ENCODE measurements around the gene PGA3. TPM values are rescaled to one million over a fixed set of nuclear protein-coding genes. Genes with fewer than 3 reads are reported as not detected.

PGA3 gene
- polyA plus RNA-seq, 1 of the 3 experiments (the other 2 are of a cell fraction): not detected

DNA sequence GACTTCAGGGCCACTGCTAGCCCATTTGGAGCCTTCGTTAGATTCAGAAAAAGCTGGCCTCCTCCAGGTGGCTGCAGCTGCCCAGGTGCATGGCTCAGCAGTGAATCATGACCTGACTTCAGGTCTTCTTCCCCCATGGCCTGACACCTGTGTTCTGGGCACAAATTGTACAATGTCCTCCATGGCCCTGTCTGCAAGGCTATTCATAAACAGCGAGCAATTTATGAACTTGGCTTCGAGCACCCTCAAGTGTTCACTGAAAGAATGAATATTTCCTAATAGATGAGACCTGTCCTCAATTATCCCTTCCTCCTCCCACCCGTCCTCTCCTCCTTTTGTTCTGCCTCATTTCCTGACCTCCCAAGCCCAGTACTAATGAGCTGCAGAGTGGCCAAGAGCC is 29.9 kb upstream of the PGA3 start (continued):
- TF ChIP-seq, protein P1, sequence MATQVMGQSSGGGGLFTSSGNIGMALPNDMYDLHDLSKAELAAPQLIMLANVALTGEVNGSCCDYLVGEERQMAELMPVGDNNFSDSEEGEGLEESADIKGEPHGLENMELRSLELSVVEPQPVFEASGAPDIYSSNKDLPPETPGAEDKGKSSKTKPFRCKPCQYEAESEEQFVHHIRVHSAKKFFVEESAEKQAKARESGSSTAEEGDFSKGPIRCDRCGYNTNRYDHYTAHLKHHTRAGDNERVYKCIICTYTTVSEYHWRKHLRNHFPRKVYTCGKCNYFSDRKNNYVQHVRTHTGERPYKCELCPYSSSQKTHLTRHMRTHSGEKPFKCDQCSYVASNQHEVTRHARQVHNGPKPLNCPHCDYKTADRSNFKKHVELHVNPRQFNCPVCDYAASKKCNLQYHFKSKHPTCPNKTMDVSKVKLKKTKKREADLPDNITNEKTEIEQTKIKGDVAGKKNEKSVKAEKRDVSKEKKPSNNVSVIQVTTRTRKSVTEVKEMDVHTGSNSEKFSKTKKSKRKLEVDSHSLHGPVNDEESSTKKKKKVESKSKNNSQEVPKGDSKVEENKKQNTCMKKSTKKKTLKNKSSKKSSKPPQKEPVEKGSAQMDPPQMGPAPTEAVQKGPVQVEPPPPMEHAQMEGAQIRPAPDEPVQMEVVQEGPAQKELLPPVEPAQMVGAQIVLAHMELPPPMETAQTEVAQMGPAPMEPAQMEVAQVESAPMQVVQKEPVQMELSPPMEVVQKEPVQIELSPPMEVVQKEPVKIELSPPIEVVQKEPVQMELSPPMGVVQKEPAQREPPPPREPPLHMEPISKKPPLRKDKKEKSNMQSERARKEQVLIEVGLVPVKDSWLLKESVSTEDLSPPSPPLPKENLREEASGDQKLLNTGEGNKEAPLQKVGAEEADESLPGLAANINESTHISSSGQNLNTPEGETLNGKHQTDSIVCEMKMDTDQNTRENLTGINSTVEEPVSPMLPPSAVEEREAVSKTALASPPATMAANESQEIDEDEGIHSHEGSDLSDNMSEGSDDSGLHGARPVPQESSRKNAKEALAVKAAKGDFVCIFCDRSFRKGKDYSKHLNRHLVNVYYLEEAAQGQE (IDR thresholded peaks at IDR 0.05; ENCODE audit: low read depth, low read length): no peak
- no peak for TF ChIP-seq MXI1 (IDR thresholded peaks at IDR 0.05; ENCODE audit: low read depth, low read length)

DNA sequence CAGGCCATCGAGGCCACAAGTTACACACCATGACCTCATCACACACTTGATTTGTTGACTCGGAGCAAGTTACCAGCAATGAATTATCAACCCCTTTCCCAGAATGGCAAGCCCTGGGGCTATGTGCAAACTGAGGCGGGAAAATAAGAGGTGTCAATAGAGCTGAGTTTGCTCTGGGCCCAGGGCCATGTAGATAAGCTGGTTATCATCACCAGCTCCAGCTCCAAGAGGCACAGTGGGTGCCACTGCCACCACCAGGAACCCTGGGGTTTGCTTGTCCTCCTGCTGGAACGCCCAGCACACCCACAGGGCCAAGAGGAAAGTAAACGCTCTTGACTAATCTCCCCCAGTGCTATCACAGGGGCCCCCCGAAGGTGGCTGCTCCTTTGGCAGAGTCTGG is 29.0 kb upstream of the PGA3 start:
- Histone ChIP-seq H3K36me3 (replicated peaks in 1 of 2; ENCODE audit: control insufficient read depth in 1 of 2, insufficient read depth in 2 of 2, low read length in 1 of 2) (no peaks in the 10 kb centered on the region), H3K79me2 (ENCODE audit: insufficient read depth) (no peaks in the 10 kb centered on the region), H3K4me1 (ENCODE audit: control insufficient read depth in 1 of 2, insufficient read depth in 2 of 2, low read depth in 1 of 2, low read length in 1 of 2) (no peaks in the 10 kb centered on the region), H3K4me2 (no peak overlapping the region), H4K20me1 (ENCODE audit: insufficient read depth) (no peaks in the 10 kb centered on the region), H3K9me2 (no peaks in the 10 kb centered on the region), H2AFZ (ENCODE audit: low read depth) (no peak overlapping the region), H3F3A (replicated peaks; ENCODE audit: insufficient read depth) (no peaks in the 10 kb centered on the region), H3K9me3 (no peaks in the 10 kb centered on the region), H3K4me3 (ENCODE audit: low read depth in 2 of 2, low read length in 1 of 2) (no peak overlapping the region), H3K27ac (ENCODE audit: low read depth in 2 of 2, low read length in 1 of 2) (no peak overlapping the region), H3K27me3 (ENCODE audit: insufficient read depth) (peaks cover 37% of the 10 kb centered on the region; the same call in 1 of the 2 replicates), H3K9ac (no peak overlapping the region)
- ChIA-PET POLR2A (no interaction called here), CTCF (interaction anchor here (0.7 to 5.7 kb wide), 5 partner anchors 13 to 343 kb away, joined by 3 to 49 read pairs (median 3); no protein-coding TSS in a partner anchor)
- TF ChIP-seq, protein P2, sequence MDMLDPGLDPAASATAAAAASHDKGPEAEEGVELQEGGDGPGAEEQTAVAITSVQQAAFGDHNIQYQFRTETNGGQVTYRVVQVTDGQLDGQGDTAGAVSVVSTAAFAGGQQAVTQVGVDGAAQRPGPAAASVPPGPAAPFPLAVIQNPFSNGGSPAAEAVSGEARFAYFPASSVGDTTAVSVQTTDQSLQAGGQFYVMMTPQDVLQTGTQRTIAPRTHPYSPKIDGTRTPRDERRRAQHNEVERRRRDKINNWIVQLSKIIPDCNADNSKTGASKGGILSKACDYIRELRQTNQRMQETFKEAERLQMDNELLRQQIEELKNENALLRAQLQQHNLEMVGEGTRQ (IDR thresholded peaks at IDR 0.05; ENCODE audit: borderline replicate concordance, low read depth, low read length): no peak
- TF ChIP-seq MXI1 (IDR thresholded peaks at IDR 0.05; ENCODE audit: low read depth, low read length) (no peak), JUND (IDR thresholded peaks at IDR 0.05) (no peak)
- TF ChIP-seq, protein P3, sequence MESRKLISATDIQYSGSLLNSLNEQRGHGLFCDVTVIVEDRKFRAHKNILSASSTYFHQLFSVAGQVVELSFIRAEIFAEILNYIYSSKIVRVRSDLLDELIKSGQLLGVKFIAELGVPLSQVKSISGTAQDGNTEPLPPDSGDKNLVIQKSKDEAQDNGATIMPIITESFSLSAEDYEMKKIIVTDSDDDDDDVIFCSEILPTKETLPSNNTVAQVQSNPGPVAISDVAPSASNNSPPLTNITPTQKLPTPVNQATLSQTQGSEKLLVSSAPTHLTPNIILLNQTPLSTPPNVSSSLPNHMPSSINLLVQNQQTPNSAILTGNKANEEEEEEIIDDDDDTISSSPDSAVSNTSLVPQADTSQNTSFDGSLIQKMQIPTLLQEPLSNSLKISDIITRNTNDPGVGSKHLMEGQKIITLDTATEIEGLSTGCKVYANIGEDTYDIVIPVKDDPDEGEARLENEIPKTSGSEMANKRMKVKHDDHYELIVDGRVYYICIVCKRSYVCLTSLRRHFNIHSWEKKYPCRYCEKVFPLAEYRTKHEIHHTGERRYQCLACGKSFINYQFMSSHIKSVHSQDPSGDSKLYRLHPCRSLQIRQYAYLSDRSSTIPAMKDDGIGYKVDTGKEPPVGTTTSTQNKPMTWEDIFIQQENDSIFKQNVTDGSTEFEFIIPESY (IDR thresholded peaks at IDR 0.05; ENCODE audit: borderline replicate concordance, low read depth): no peak
- 20% methylated on average over 4 of the region's 6 CpGs for WGBS (ENCODE audit: low lambda C conversion rate)
- no peak for DNase-seq

DNA sequence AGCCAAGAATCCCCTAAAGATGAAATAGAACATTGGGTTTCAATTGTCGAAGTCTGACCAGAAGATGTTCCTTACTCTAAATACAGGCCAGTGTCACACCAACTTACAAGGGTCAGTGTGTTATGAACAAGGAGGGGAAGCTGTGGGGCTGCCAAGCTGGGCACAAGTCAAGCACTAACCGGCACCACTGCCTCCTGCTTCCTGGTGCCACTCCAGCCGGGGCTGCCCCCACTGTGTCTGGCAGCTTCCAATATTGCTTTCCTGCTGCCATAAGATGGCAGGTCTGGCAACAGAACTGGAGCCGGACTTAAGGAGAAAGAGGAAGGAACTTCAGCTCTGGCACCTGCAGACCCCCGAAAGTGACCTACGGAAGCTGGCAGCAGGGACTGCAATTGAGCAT is 28.4 kb upstream of the PGA3 start:
- Histone ChIP-seq H2AFZ (ENCODE audit: low read depth) (no peak overlapping the region), H3K4me2 (no peak overlapping the region), H3K27ac (ENCODE audit: low read depth in 2 of 2, low read length in 1 of 2) (no peak overlapping the region), H3K9ac (no peak overlapping the region), H3K27me3 (ENCODE audit: insufficient read depth) (peaks cover 37% of the 10 kb centered on the region; the same call in 1 of the 2 replicates), H4K20me1 (ENCODE audit: insufficient read depth) (no peaks in the 10 kb centered on the region), H3K4me3 (ENCODE audit: low read depth in 2 of 2, low read length in 1 of 2) (no peak overlapping the region), H3K79me2 (ENCODE audit: insufficient read depth) (no peaks in the 10 kb centered on the region), H3K36me3 (replicated peaks in 1 of 2; ENCODE audit: control insufficient read depth in 1 of 2, insufficient read depth in 2 of 2, low read length in 1 of 2) (no peaks in the 10 kb centered on the region), H3F3A (replicated peaks; ENCODE audit: insufficient read depth) (no peaks in the 10 kb centered on the region), H3K9me2 (no peaks in the 10 kb centered on the region), H3K4me1 (ENCODE audit: control insufficient read depth in 1 of 2, insufficient read depth in 2 of 2, low read depth in 1 of 2, low read length in 1 of 2) (no peaks in the 10 kb centered on the region), H3K9me3 (no peaks in the 10 kb centered on the region)
- no peak for DNase-seq
- CTCF ChIA-PET: interaction anchor here (0.6 to 5.7 kb wide), 4 partner anchors 13 to 398 kb away, joined by 3 to 49 read pairs (median 6); no protein-coding TSS in a partner anchor
- WGBS (ENCODE audit: low lambda C conversion rate): 56% methylated on average over 3 of the region's 6 CpGs
- POLR2A ChIA-PET: no interaction called here
- no peak for TF ChIP-seq TEAD4 (IDR thresholded peaks at IDR 0.05; ENCODE audit: borderline replicate concordance, insufficient read depth)
- TF ChIP-seq FOXM1 (IDR thresholded peaks at IDR 0.05; ENCODE audit: low read depth): no peak
- TF ChIP-seq ELF1 (IDR thresholded peaks at IDR 0.05): no peak
- TF ChIP-seq SMC3 (IDR thresholded peaks at IDR 0.05; ENCODE audit: low read depth, low read length): no peak
- TF ChIP-seq, protein P4, sequence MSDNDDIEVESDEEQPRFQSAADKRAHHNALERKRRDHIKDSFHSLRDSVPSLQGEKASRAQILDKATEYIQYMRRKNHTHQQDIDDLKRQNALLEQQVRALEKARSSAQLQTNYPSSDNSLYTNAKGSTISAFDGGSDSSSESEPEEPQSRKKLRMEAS (IDR thresholded peaks at IDR 0.05; ENCODE audit: low read depth): no peak
- TF ChIP-seq, protein P5, sequence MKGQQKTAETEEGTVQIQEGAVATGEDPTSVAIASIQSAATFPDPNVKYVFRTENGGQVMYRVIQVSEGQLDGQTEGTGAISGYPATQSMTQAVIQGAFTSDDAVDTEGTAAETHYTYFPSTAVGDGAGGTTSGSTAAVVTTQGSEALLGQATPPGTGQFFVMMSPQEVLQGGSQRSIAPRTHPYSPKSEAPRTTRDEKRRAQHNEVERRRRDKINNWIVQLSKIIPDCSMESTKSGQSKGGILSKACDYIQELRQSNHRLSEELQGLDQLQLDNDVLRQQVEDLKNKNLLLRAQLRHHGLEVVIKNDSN (IDR thresholded peaks at IDR 0.05; ENCODE audit: borderline replicate concordance, low read depth): no peak
- TF ChIP-seq POLR2AphosphoS5 (IDR thresholded peaks at IDR 0.05; ENCODE audit: low read depth, low read length): no peak
- TF ChIP-seq, protein P6, sequence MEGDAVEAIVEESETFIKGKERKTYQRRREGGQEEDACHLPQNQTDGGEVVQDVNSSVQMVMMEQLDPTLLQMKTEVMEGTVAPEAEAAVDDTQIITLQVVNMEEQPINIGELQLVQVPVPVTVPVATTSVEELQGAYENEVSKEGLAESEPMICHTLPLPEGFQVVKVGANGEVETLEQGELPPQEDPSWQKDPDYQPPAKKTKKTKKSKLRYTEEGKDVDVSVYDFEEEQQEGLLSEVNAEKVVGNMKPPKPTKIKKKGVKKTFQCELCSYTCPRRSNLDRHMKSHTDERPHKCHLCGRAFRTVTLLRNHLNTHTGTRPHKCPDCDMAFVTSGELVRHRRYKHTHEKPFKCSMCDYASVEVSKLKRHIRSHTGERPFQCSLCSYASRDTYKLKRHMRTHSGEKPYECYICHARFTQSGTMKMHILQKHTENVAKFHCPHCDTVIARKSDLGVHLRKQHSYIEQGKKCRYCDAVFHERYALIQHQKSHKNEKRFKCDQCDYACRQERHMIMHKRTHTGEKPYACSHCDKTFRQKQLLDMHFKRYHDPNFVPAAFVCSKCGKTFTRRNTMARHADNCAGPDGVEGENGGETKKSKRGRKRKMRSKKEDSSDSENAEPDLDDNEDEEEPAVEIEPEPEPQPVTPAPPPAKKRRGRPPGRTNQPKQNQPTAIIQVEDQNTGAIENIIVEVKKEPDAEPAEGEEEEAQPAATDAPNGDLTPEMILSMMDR (IDR thresholded peaks at IDR 0.05): no peak
- TF ChIP-seq RFX5 (IDR thresholded peaks at IDR 0.05; ENCODE audit: low read length): no peak
- no peak for TF ChIP-seq NFIC (IDR thresholded peaks at IDR 0.05; ENCODE audit: borderline replicate concordance)
- TF ChIP-seq SIN3A (IDR thresholded peaks at IDR 0.05; ENCODE audit: borderline replicate concordance, low read depth, low read length): no peak
- TF ChIP-seq NRF1 (IDR thresholded peaks at IDR 0.05; ENCODE audit: low read depth, low read length): no peak
